Smooth muscle cell of the coronary artery (primary cell): ENCODE results near the gene TDRD1. TPM values are rescaled to one million over a fixed set of nuclear protein-coding genes. Genes with fewer than 3 reads are reported as not detected.

ENCODE experiments used
- total RNA-seq: library from RNA; depleted of rRNA; stranded (reverse); fragments of >200 nt; gene quantifications from 2 replicates; pipeline ENCODE4 v1.2.3, GENCODE V29; 2014; ENCODE audit warnings: low replicate concordance

Gene TDRD1, protein sequence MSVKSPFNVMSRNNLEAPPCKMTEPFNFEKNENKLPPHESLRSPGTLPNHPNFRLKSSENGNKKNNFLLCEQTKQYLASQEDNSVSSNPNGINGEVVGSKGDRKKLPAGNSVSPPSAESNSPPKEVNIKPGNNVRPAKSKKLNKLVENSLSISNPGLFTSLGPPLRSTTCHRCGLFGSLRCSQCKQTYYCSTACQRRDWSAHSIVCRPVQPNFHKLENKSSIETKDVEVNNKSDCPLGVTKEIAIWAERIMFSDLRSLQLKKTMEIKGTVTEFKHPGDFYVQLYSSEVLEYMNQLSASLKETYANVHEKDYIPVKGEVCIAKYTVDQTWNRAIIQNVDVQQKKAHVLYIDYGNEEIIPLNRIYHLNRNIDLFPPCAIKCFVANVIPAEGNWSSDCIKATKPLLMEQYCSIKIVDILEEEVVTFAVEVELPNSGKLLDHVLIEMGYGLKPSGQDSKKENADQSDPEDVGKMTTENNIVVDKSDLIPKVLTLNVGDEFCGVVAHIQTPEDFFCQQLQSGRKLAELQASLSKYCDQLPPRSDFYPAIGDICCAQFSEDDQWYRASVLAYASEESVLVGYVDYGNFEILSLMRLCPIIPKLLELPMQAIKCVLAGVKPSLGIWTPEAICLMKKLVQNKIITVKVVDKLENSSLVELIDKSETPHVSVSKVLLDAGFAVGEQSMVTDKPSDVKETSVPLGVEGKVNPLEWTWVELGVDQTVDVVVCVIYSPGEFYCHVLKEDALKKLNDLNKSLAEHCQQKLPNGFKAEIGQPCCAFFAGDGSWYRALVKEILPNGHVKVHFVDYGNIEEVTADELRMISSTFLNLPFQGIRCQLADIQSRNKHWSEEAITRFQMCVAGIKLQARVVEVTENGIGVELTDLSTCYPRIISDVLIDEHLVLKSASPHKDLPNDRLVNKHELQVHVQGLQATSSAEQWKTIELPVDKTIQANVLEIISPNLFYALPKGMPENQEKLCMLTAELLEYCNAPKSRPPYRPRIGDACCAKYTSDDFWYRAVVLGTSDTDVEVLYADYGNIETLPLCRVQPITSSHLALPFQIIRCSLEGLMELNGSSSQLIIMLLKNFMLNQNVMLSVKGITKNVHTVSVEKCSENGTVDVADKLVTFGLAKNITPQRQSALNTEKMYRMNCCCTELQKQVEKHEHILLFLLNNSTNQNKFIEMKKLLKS
- 2.8 and 7.7 TPM in 2 replicates for total RNA-seq

GRCh38 chr10:114179148-114179547, at the start of gene TDRD1:
Gene TDRD1, plus strand, starts transcription at chr10:114179353. Its CDS starts 8,479 bp downstream, at chr10:114187832.

DNA sequence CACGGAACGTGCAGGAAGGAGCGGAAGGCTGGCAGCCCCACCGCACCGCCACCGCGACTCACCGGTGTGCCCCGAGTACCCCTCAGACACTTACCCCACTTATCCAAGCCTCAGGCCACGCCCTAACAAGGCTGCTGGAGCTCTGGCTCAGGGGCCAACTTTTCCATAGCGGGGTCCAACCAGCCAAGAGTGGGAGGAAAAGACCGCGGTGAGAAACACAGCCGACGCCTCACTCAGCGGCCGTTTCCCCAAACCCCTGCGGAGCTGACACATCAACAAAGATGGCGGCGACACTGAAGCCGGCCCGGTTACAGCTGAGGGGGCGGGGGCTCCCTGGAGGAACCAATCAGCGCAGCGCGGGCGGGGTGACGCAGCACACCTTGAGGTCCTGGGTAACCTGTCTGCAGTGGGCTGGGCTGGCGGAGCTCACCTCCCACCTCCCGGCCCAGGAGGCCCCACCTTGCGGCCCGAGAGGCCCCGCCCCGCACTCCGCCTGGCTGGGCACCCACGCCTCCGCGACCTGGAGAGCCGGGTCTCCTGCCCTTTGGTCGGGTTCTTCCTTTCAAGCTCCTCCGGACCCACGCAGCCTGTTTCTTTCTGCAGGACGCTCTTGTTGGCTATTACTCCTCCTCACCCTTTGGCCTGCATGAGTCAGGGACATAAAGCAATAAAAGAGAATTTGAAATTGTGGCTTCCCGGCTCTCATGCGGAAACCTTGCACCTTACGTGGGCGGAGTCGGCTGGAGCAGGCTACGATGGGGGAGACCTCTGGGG, 5.0 kb upstream of the TDRD1 start, which contains the start of gene CCDC186:
TSS of gene CCDC186 (minus strand) at position 283 of the 774 bp plus-strand sequence. CDS start 10,935 bp downstream, outside the sequence.

GRCh38 chr10:114239117-114239993, 60.2 kb downstream of the TDRD1 start, which contains the start of gene VWA2:
Gene VWA2, plus strand, starts transcription at chr10:114239254. Its CDS starts 9,460 bp downstream, at chr10:114248714.

Other genes with a start within 250 kb of the TDRD1 start
- gene ADRB1, start 135.5 kb upstream of the TDRD1 start, total RNA-seq, result not detected in 2 replicates
- 3.7 and 16.9 TPM in 2 replicates for gene CCDC186, start 5.2 kb upstream of the TDRD1 start, total RNA-seq
- gene VWA2, start 59.9 kb downstream of the TDRD1 start, total RNA-seq, result 0.08 and 0.23 TPM in 2 replicates
- 0.08 and 0.47 TPM in 2 replicates for gene AFAP1L2, start 225.1 kb downstream of the TDRD1 start, total RNA-seq